GM12892 (cell line): ENCODE measurements around the gene HES1.
"Not testable (repeated sequence)": the region's sequence is repeated elsewhere in the genome, so short reads cannot be mapped to it uniquely, and the experiment has no call there.

Source experiments
- POLR2A ChIP-seq: IDR thresholded peaks from 2 replicates; pipeline ENCODE4 v1.6.1; 2011; ENCODE audit warnings: low read depth, low read length, control low read depth
- POLR2AphosphoS5 ChIP-seq: IDR thresholded peaks from 2 replicates; pipeline ENCODE4 v1.6.1; 2011; ENCODE audit warnings: low read depth, low read length, control low read depth
- TAF1 ChIP-seq: IDR thresholded peaks from 2 replicates; pipeline ENCODE4 v1.6.1; 2011; ENCODE audit warnings: low read depth, mild to moderate bottlenecking, control low read depth, low read length, borderline replicate concordance

GRCh38 chr3:194090178-194090555 lies 45.8 kb upstream of the HES1 start:
- TF ChIP-seq POLR2A, TAF1, POLR2AphosphoS5: not testable (repeated sequence)
